ENCODE results near the gene PNMA8B. TPM values are rescaled to one million over a fixed set of nuclear protein-coding genes. Genes with fewer than 3 reads are reported as not detected.

PNMA8B gene
- total RNA-seq, 1 donor from 2014 or later = 0.09 TPM

DNA sequence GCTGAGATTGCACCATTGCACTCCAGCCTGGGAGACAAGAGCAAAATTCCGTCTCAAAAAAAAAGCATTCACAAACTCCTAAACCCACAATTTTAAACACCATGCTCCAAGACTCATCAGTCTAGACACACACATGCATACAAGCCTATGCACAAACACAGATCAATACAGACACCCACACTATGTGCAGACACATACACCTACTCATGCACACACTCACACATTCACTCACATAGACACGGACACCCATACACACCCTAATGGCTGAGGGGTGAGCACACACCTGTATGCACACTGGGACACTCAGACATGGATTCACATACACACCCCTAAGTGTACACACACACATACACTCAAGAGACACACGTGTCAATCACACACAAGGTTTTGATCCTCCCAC, 9.3 kb downstream of the PNMA8B start:
- Histone ChIP-seq H3F3A (ENCODE audit: low read depth) (peaks cover 20% of the 10 kb centered on the region), H3K4me3 (no peak overlapping the region), H2AFZ (replicated peaks) (no peak overlapping the region), H3K4me2 (no peak overlapping the region), H4K20me1 (ENCODE audit: low read depth) (no peaks in the 10 kb centered on the region), H3K79me2 (ENCODE audit: low read depth) (no peaks in the 10 kb centered on the region), H3K36me3 (no peaks in the 10 kb centered on the region), H3K9me3 (ENCODE audit: low read depth) (no peaks in the 10 kb centered on the region), H3K27ac (no peak overlapping the region), H3K4me1 (peaks cover 14% of the 10 kb centered on the region), H3K27me3 (peaks cover 51% of the 10 kb centered on the region), H3K9ac (no peak overlapping the region)
- peaks cover 4% of the 10 kb centered on the region for H3K9me3 Mint-ChIP-seq
- DNase-seq (ENCODE audit: low spot score) = no peak
- H3K36me3 Mint-ChIP-seq = no peaks in the 10 kb centered on the region
- no peak for TF ChIP-seq EZH2 (IDR thresholded peaks at IDR 0.05)
- TF ChIP-seq CTCF (IDR thresholded peaks at IDR 0.05) = no peak
- TF ChIP-seq EZH2phosphoT487 (IDR thresholded peaks at IDR 0.05) = no peak
- peak overlapping the region; percentile 5 for H3K4me3 Mint-ChIP-seq
- H3K27me3 Mint-ChIP-seq (ENCODE audit: insufficient read depth, low read depth) = peaks cover 27% of the 10 kb centered on the region
- no peak overlapping the region for H3K27ac Mint-ChIP-seq
- H3K4me1 Mint-ChIP-seq = peaks cover 50% of the 10 kb centered on the region

- no peak overlapping the region for H3K4me3 Mint-ChIP-seq
- peak; percentile 54 for DNase-seq (ENCODE audit: low spot score)
These were observed 11.0 kb downstream of the PNMA8B start for GRCh38 chr19:46484656-46485055.

GRCh38 chr19:46482631-46483030, 13.0 kb downstream of the PNMA8B start:
- Mint-ChIP-seq H3K27ac (no peak overlapping the region), H3K4me1 (peaks cover 56% of the 10 kb centered on the region), H3K27me3 (ENCODE audit: insufficient read depth, low read depth) (peaks cover 10% of the 10 kb centered on the region), H3K36me3 (no peaks in the 10 kb centered on the region), H3K9me3 (peaks cover 4% of the 10 kb centered on the region), H3K4me3 (no peak overlapping the region)
- H3K36me3 ChIP-seq = no peaks in the 10 kb centered on the region
- no peaks in the 10 kb centered on the region for H4K20me1 ChIP-seq (ENCODE audit: low read depth)
- H3F3A ChIP-seq (ENCODE audit: low read depth) = peaks cover 23% of the 10 kb centered on the region
- H3K27me3 ChIP-seq = peaks cover 14% of the 10 kb centered on the region
- no peaks in the 10 kb centered on the region for H3K9me3 ChIP-seq (ENCODE audit: low read depth)
- no peak for DNase-seq (ENCODE audit: low spot score)
- H3K4me1 ChIP-seq = peaks cover 17% of the 10 kb centered on the region
- H3K9ac ChIP-seq = no peak overlapping the region
- no peak overlapping the region for H3K27ac ChIP-seq
- H3K4me3 ChIP-seq = no peak overlapping the region
- no peak overlapping the region for H3K4me2 ChIP-seq
- TF ChIP-seq EZH2phosphoT487 (IDR thresholded peaks at IDR 0.05) (no peak), EZH2 (IDR thresholded peaks at IDR 0.05) (no peak), CTCF (IDR thresholded peaks at IDR 0.05) (no peak)
- H2AFZ ChIP-seq (replicated peaks) = no peak overlapping the region
- no peaks in the 10 kb centered on the region for H3K79me2 ChIP-seq (ENCODE audit: low read depth)

More at GRCh38 chr19:46484656-46485055, 11.0 kb downstream of the PNMA8B start:
- Histone ChIP-seq H3K9ac (no peak overlapping the region), H3K27ac (peak overlapping the region; percentile 18), H3K4me2 (peak overlapping the region; percentile 3), H3K4me1 (peaks cover 18% of the 10 kb centered on the region), H3K27me3 (peaks cover 34% of the 10 kb centered on the region), H3K4me3 (no peak overlapping the region), H3K9me3 (ENCODE audit: low read depth) (no peaks in the 10 kb centered on the region), H3K36me3 (no peaks in the 10 kb centered on the region), H2AFZ (replicated peaks) (no peak overlapping the region), H3K79me2 (ENCODE audit: low read depth) (no peaks in the 10 kb centered on the region), H4K20me1 (ENCODE audit: low read depth) (no peaks in the 10 kb centered on the region), H3F3A (ENCODE audit: low read depth) (peaks cover 30% of the 10 kb centered on the region)
- H3K36me3 Mint-ChIP-seq = no peaks in the 10 kb centered on the region
- TF ChIP-seq EZH2phosphoT487 (IDR thresholded peaks at IDR 0.05) = no peak
- TF ChIP-seq EZH2 (IDR thresholded peaks at IDR 0.05) = no peak
- no peak for TF ChIP-seq CTCF (IDR thresholded peaks at IDR 0.05)
- H3K4me1 Mint-ChIP-seq = peaks cover 56% of the 10 kb centered on the region
- peak overlapping the region; percentile 90 for H3K27ac Mint-ChIP-seq
- peaks cover 4% of the 10 kb centered on the region for H3K9me3 Mint-ChIP-seq
- H3K27me3 Mint-ChIP-seq (ENCODE audit: insufficient read depth, low read depth) = peaks cover 19% of the 10 kb centered on the region
